Measurements from ENCODE around the gene ST13.
A peak's percentile ranks its signal among the peaks of the same experiment; 100 is the strongest.
"Not testable (repeated sequence)": the region's sequence is repeated elsewhere in the genome, so short reads cannot be mapped to it uniquely, and the experiment has no call there.

Gene ST13

DNA sequence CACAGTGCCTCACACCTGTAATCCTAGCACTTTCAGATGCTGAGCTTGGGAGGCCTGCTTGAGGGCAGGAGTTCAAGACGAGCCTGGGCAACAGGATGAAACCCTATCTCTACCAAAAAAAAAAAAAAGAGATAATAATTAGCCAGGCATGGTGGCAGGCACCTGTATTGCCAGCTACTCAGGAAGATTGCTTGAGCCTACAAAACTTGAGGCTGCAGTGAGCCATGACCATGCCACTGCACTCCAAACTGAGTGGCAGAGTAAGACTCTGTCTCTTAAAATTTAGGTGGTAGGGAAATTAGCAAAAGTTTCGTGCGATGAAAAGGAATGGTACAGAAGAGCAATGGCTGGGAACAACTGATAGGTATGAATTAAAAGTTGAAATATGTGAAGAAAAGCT is 18.0 kb downstream of the ST13 start:
- no peak for DNase-seq (ENCODE audit: low read depth)

DNA sequence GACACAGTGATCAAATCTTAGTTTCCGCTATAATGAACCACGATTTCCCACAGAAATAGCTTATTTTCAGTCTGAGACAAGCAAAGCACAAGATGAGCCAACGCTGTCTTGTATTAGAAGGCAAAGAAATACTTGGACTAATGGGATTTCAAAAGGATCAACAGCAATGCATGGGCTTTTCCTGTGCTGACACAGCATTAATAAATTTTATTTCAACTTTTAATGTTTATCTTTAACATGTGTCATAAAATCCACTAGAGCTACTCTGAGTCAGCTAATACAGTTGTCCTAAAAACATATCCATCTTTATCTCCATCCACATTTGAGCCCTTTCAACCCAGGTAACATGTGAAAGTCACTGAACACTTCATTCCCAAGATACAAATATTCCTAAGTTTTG is 21.8 kb downstream of the ST13 start:
- DNase-seq (ENCODE audit: low read depth), result no peak

DNA sequence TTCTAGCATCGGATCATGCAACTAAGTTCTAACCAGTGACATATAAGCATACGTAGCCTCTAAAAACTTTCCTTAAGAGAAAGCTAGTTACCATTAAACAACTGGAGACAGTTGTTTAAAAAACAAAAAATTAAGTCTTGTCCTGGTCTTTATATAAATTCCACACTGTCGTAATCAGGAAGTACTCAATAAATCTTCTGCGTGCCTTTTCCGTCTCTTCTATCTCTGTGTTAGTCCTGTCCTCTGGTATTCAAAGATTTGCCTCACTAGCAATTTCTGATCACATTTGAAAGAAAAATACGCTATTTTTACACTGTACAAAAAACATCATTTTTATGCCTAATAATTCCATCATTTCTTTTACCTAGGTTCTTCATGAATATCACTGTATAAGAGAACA is 27.3 kb downstream of the ST13 start:
- no peak for DNase-seq (ENCODE audit: low read depth)

DNA sequence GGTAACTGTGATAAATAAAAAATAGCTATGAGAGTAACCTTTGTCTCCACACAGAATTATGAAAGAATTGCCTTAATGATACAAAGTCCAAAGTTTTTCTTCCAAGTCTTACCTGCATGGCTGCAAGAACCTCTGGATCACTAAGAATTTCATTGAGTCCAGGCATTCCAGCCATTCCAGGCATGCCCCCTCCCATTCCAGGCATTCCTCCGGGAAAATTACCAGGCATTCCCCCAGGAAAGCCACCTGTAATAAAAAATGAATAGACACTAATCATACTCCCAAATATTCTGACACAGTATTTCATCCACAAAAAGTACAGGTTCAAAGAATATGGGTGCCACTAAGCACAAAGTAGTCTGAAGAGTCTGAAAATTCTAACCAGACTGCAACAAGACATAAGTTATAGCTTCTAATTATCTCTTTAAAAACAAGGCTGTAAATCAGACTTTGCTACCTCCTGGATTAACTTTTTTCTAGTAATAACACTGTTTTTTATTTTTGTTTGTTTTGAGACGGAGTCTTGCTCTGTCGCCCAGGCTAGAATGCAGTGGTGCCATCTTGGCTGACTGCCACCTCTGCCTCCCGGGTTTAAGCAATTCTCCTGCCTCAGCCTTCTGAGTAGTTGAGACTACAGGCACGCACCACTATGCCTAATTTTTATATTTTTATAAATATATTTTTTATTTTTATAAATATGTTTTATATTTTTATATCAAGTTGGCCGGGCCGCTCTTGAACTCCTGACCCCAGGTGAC is 29.3 kb downstream of the ST13 start:
- DNase-seq (ENCODE audit: low read depth), result no peak

DNA sequence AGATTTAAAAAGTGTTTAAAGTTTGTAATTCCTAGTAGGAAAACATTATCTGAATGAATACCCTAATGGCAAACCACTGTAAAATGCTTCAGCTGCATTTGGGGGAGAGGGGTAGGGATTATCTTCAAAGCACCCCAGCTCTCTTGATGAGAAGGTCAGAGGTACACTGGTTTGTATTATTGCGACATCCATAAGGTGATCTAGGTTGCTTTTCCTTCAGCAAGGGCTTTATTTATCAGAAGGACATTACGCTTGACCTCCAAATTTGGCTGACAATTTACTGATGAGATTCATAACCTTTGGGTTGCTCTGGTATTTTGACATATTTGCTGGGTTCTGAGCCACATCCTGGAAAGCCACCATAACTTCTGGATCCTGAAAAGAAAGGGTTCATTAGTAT is 30.1 kb downstream of the ST13 start:
- DNase-seq (ENCODE audit: low read depth), result not testable (repeated sequence)

GRCh38 chr22:40823426-40823825 is 33.0 kb downstream of the ST13 start:
- no peak for DNase-seq (ENCODE audit: low read depth)

DNA sequence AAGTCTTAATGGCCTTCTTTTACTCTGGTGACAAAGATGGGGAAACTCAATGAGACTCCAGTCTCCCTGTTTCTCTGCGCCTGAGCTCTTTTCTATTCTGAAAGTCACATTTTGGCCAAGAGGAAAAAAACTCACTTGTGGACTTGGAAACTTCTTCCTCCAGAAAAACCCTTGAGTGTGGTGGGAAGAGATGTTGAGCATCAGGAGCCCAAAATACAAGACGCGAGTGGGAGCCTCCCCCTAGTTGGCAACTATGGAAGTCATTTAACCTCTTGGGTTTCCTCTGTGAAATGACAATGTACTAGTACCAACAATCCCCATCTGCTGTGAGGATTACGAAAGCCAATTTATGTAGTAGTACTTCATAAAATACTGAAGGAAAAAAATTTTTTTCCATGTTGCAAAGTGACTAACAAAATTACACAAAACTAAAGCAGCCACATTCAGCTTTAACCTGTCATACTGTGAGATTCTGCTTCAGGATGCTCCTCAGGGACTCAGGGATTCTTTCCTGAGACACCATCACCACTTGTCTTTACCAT is 36.8 kb downstream of the ST13 start:
- DNase-seq (ENCODE audit: low read depth), result no peak

- peak; percentile 84 for DNase-seq (ENCODE audit: low read depth)
Measured at GRCh38 chr22:40818747-40819598, 37.5 kb downstream of the ST13 start, which contains the start of gene SLC25A17. Gene SLC25A17 (minus strand): TSS chr22:40819346. CDS start chr22:40819248, 98 bp downstream.

DNA sequence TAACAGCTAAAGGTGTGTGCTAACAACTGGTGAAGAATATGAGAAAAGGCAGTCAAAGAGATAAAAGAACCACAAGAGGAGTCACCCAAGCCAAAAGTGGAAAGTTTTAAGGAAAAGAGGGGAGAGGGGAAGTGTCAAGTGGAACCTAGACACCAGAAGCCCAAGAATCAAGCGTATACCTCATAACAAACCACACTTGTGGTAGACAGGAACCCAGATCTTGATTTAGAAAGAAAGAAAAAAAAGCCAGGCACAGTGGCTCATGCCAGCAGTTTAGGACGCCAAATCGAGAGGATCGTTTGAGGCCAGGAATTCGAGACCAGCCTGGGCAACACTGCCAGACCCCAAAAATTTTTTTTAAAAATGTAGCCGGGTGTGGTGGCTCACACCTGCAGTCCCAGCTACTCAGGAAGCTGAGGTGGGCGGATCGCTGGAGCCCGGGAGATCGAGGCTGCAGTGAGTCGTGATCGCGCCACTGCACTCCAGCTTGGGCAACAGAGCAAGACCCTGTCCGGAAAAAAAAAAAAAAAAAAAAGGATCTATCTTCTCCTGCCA is 38.2 kb downstream of the ST13 start:
- DNase-seq (ENCODE audit: low read depth), result peak; percentile 1

- no peak for DNase-seq (ENCODE audit: low read depth)
Measured at GRCh38 chr22:40817737-40818136, 38.7 kb downstream of the ST13 start.

DNA sequence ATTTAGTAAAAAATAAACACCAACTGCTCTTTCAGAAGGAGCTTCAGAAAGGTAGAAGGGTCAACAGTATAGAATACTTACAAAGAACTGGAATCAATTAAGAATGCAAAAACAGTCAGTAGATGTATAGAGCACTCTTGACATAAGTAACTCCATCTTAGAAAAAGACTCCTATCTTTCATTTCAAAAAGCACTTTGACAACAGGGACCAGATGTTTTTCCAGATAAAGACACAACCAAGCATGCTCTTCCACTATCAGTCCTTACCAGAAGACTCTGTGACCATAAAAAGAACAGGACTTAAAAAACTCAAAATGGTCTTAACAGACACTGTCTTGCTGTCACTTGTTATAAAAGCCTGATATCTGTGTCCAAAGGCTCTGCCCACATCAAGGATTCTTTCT is 42.5 kb downstream of the ST13 start:
- DNase-seq (ENCODE audit: low read depth), result no peak

DNA sequence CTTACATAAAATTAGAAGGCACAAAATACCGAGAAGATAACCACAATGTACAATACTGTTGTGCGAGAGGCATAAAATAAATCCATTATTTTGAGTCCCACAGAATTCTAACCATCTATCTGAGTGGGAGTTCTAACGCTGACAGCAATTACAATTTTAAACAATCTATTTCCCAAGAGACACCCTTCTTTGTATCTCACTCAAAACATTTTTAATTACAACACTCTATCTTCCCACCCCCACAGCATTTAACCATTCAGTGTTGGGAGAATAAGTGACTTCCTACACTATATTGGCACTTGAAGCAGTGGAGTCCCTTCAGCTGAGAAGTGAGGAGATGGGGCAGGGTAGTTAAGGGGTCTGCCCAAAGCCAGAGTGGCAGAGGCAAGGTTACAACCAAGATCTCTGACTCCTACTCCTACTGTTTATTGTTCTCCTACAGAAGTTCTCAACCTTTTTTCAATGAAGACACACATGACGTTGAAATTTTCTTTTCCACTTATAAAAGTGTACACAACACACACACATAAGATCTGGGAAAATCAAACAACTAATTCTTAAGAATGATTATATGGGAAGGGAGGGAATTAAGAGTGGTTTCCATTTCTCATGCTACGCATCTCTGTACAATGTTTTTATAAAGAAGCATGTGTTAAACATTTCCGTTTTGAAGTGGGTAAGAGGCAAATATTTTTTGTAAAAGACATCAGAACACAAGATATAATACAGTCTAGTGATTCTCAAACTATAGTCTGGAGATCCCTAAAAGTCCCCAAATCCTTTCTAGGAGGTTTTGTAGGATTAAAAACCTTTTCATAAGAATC is 48.2 kb downstream of the ST13 start:
- DNase-seq (ENCODE audit: low read depth), result no peak

GRCh38 chr22:40806711-40807110 is 49.7 kb downstream of the ST13 start:
- DNase-seq (ENCODE audit: low read depth), result no peak

DNA sequence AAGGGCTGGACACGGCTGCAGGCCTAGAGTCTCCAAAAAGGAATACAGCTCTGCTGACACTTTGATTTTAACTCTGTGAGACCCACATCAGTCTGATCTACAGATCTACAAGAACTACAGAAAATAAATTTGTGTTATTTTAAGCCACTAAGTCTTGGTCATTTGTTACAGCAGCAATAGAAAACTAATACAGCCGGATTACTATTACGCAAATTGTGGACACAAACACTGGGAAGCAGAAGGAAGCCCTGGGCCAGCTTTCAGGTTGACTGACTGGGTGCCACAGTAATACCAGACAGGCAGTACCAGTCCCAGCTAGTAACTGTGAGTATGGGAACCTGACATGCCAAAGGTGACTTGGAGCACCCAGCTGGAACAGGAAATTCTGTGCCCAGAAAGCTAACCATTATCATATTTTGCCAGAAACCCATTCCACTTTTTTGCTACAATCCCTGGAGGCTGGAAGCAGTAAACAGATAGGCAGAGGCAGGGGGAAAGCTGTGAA is 50.7 kb downstream of the ST13 start:
- DNase-seq (ENCODE audit: low read depth), result no peak

GRCh38 chr22:40805239-40805638 is 51.2 kb downstream of the ST13 start:
- no peak for DNase-seq (ENCODE audit: low read depth)

DNA sequence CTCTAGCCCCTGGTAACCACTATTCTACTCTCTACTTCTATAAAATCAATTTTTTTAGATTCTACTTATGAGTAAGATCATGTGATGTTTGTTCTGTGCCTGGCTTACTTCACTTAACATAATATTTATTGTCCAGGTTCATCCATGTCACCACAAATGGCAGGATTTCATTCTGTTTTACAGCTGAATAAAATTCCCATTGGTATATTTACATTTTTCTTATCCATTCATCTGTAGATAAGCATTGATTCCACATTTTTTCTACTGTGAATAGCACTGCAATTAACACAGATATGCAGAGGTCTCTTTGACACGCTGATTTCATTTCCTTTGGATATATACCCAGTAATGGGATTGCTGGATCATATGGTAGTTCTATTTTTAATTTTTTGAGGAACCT is 53.1 kb downstream of the ST13 start:
- DNase-seq (ENCODE audit: low read depth), result no peak

- DNase-seq (ENCODE audit: low read depth), result no peak
Measured at GRCh38 chr22:40799008-40799407, 57.4 kb downstream of the ST13 start.

DNA sequence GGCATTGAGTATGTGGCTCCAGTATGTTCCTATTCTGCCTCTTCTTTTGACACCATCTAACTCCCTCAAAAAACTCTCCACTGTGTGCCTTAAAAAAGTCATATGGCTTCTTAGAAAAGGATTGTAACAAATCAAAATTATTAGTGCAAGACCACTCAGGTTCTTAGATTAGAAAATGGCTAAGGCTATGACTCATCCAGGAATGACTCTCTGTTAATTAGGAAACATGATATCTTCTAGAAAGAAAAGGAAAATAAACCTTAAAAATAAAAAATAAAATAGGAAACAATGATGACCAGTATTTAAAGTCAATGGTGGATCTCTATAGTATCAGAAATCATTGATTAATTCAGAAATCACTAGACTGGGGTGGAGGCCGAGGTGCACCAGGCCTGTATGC is 59.0 kb downstream of the ST13 start:
- DNase-seq (ENCODE audit: low read depth), result no peak

GRCh38 chr22:40792451-40792850 is 64.0 kb downstream of the ST13 start:
- no peak for DNase-seq (ENCODE audit: low read depth)

DNA sequence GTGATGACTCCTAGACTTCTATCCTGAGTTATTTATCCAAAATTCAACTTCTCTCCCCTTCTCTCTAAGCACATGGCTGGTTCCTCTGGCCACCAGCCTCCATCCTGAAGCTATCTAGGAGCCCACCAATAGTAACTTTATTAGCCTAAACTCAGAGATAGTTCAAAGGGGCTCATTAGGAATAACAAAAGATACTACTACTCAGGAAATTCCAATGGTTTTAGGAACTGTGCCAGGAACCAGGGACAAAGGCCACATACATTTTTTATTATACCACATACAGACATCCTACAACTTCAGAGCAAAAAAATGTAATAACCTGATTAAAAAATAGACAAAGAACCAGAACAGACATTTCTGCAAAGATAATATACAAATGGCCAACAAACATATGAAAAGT is 65.2 kb downstream of the ST13 start:
- DNase-seq (ENCODE audit: low read depth), result no peak

DNA sequence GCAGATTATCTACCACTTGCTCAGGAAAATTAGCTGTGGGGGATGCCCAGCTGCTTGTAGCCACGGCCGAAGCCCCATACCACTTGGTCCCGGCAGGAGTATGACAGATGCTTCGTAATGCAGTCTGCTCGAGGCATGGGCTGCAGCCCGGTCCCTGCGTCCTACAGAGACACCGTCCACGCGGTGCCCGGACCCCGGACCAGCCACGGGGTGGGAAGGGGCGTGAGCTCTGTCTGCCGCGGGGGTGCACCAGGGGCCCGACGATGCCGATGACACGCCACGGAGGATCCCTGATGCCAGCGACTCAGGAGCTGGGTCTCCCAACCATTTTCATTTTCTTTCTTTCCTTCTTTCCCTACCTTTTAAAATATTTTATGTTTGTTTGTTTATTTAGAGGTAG is 67.3 kb downstream of the ST13 start:
- DNase-seq (ENCODE audit: low read depth), result no peak

DNA sequence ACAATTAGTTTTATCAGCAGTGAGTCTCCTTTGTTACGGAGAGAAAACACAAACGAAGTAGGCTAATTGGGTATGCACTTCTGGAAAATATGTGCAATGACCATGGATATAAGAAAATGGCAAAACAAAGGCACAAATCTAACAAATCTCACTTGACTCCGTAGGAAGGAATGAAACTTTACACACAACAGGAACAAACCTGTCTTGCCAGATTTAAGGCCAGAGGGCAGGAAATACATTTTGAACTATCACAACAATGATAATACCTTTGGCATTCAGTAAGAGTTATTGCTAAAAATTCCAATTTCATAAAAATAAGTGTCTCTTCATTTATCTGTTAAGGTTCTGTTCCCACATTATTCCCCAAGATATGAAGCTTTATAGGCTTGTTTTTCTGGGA is 73.9 kb downstream of the ST13 start:
- DNase-seq (ENCODE audit: low read depth), result no peak

Measured in activated T-helper 1 cell treated with Interleukin-2 at 50 U/mL for 16 hours (primary cell).